Measurements from ENCODE around the gene ALOXE3.
"Not testable (repeated sequence)": the region's sequence is repeated elsewhere in the genome, so short reads cannot be mapped to it uniquely, and the experiment has no call there.

ALOXE3 gene

GRCh38 chr17:8072341-8072728 is 46.0 kb downstream of the ALOXE3 start:
- no peak for DNase-seq (ENCODE audit: low read depth in 2 of 2)

- no peak for DNase-seq (ENCODE audit: low read depth in 2 of 2)
These were observed 46.8 kb downstream of the ALOXE3 start for GRCh38 chr17:8071496-8071895.

- DNase-seq (ENCODE audit: low read depth in 2 of 2): no peak
These were observed 48.8 kb downstream of the ALOXE3 start for GRCh38 chr17:8069587-8069860.

- no peak for DNase-seq (ENCODE audit: low read depth in 2 of 2)
These were observed 49.4 kb downstream of the ALOXE3 start for GRCh38 chr17:8068736-8069586.

GRCh38 chr17:8067806-8068205 is 50.5 kb downstream of the ALOXE3 start:
- DNase-seq (ENCODE audit: low read depth in 2 of 2): no peak

- DNase-seq (ENCODE audit: low read depth in 2 of 2): no peak
These were observed 51.2 kb downstream of the ALOXE3 start for GRCh38 chr17:8066841-8067775.

- DNase-seq (ENCODE audit: low read depth in 2 of 2): no peak
These were observed 53.7 kb downstream of the ALOXE3 start for GRCh38 chr17:8064561-8065019.

- no peak for DNase-seq (ENCODE audit: low read depth in 2 of 2)
These were observed 54.4 kb downstream of the ALOXE3 start for GRCh38 chr17:8063761-8064534.

GRCh38 chr17:8062807-8063483 is 55.4 kb downstream of the ALOXE3 start:
- DNase-seq (ENCODE audit: low read depth in 2 of 2): no peak

- DNase-seq (ENCODE audit: low read depth in 2 of 2): no peak
These were observed 55.9 kb downstream of the ALOXE3 start for GRCh38 chr17:8062435-8062806.

- not testable (repeated sequence) for DNase-seq (ENCODE audit: low read depth in 2 of 2)
These were observed 56.5 kb downstream of the ALOXE3 start for GRCh38 chr17:8061851-8062250.

GRCh38 chr17:8060274-8060673 is 58.0 kb downstream of the ALOXE3 start:
- peak in 1 of 2 experiments; percentile 17 for DNase-seq (ENCODE audit: low read depth in 2 of 2)

- DNase-seq (ENCODE audit: low read depth in 2 of 2): no peak
These were observed 59.2 kb downstream of the ALOXE3 start for GRCh38 chr17:8059131-8059530.

GRCh38 chr17:8057691-8058114 is 60.6 kb downstream of the ALOXE3 start:
- peak in 1 of 2 experiments; percentile 15 for DNase-seq (ENCODE audit: low read depth in 2 of 2)

- no peak for DNase-seq (ENCODE audit: low read depth in 2 of 2)
These were observed 61.2 kb downstream of the ALOXE3 start for GRCh38 chr17:8056976-8057625.

- no peak for DNase-seq (ENCODE audit: low read depth in 2 of 2)
These were observed 61.9 kb downstream of the ALOXE3 start for GRCh38 chr17:8056232-8056975.

GRCh38 chr17:8055851-8056231 is 62.5 kb downstream of the ALOXE3 start:
- DNase-seq (ENCODE audit: low read depth in 2 of 2): no peak

GRCh38 chr17:8053600-8053999 is 64.7 kb downstream of the ALOXE3 start:
- DNase-seq (ENCODE audit: low read depth in 2 of 2): no peak

GRCh38 chr17:8052256-8053252 is 65.8 kb downstream of the ALOXE3 start:
- no peak for DNase-seq (ENCODE audit: low read depth in 2 of 2)

Measured in stimulated activated CD4-positive, alpha-beta T cell treated with anti-CD3 and anti-CD28 coated beads, Interleukin-12 subunit alpha, Interleukin-12 subunit beta, amount 100 ng/mL, for 24 hours (primary cell).